GM23338 (cell line): ENCODE results near the gene CNTNAP2. TPM values are rescaled to one million over a fixed set of nuclear protein-coding genes. Genes with fewer than 3 reads are reported as not detected.

Source experiments
- ATAC-seq: fragments of 200-7000 bp; cut with Tn5 transposase; 3 replicates; pipeline ENCODE4 v1.9.1; 2020
- DNase-seq: peaks from one replicate; pipeline ENCODE4 v3.0.0-alpha.2; 2015; ENCODE audit warnings: low spot score
- H2AFZ ChIP-seq: fragments of 200-600 bp; sonication (generic); 2 replicates; pipeline ENCODE4 v1.8.0; 2016; ENCODE audit warnings: antibody characterized with exemption, mild to moderate bottlenecking, moderate library complexity
- H3F3A ChIP-seq: fragments of 200-600 bp; sonication (generic); replicated peaks from 2 replicates; pipeline ENCODE4 v1.8.0; 2017; ENCODE audit warnings: antibody characterized with exemption, mixed run types, low read depth
- H3K27ac ChIP-seq: fragments of 200-600 bp; sonication (generic); 2 replicates; pipeline ENCODE4 v1.6.1; 2016; ENCODE audit warnings: low read depth
- H3K27me3 ChIP-seq: fragments of 200-600 bp; sonication (generic); 2 replicates; pipeline ENCODE4 v1.8.0; 2016; ENCODE audit warnings: mild to moderate bottlenecking, mixed run types, moderate library complexity; ENCODE audit not compliant: insufficient read depth
- H3K36me3 ChIP-seq: fragments of 200-600 bp; sonication (generic); 2 replicates; pipeline ENCODE4 v1.8.0; 2016; ENCODE audit warnings: mild to moderate bottlenecking; ENCODE audit not compliant: insufficient read depth
- H3K4me1 ChIP-seq: fragments of 200-600 bp; sonication (generic); 2 replicates; pipeline ENCODE4 v1.8.0; 2016; ENCODE audit warnings: mild to moderate bottlenecking, moderate library complexity; ENCODE audit not compliant: insufficient read depth
- H3K4me2 ChIP-seq: fragments of 200-600 bp; sonication (generic); 2 replicates; pipeline ENCODE4 v1.7.1; 2017; ENCODE audit warnings: mixed run types
- H3K4me3 ChIP-seq: fragments of 200-600 bp; sonication (generic); 2 replicates; pipeline ENCODE4 v1.6.1; 2016; ENCODE audit warnings: mixed run types
- H3K79me2 ChIP-seq: fragments of 200-600 bp; sonication (generic); replicated peaks from 2 replicates; pipeline ENCODE4 v1.8.0; 2017; ENCODE audit warnings: mild to moderate bottlenecking; ENCODE audit not compliant: insufficient read depth
- H3K9me2 ChIP-seq: fragments of 200-600 bp; sonication (generic); 2 replicates; pipeline ENCODE4 v1.8.0; 2017; ENCODE audit not compliant: insufficient read depth
- H4K20me1 ChIP-seq: fragments of 200-600 bp; sonication (generic); replicated peaks from 2 replicates; pipeline ENCODE4 v1.8.0; 2017; ENCODE audit warnings: mild to moderate bottlenecking; ENCODE audit not compliant: insufficient read depth
- H3K27ac Mint-ChIP-seq: 2 replicates; pipeline ENCODE4 v1.8.0; 2020; ENCODE audit warnings: inconsistent platforms, mild to moderate bottlenecking, moderate library complexity, mixed read lengths
- H3K27me3 Mint-ChIP-seq: 3 replicates; pipeline ENCODE4 v1.8.0; 2022; ENCODE audit warnings: low read depth, mild to moderate bottlenecking, moderate library complexity, mixed read lengths, inconsistent platforms; ENCODE audit not compliant: insufficient read depth, poor library complexity
- H3K36me3 Mint-ChIP-seq: 3 replicates; pipeline ENCODE4 v1.8.0; 2021; ENCODE audit warnings: low read depth, mild to moderate bottlenecking, inconsistent platforms, moderate library complexity, mixed read lengths
- H3K4me1 Mint-ChIP-seq: 3 replicates; pipeline ENCODE4 v1.8.0; 2020; ENCODE audit warnings: mild to moderate bottlenecking, inconsistent platforms, mixed read lengths
- H3K4me3 Mint-ChIP-seq: 3 replicates; pipeline ENCODE4 v1.8.0; 2021; ENCODE audit warnings: moderate library complexity, mild to moderate bottlenecking, inconsistent platforms, mixed read lengths
- H3K9me3 Mint-ChIP-seq: 3 replicates; pipeline ENCODE4 v1.8.0; 2020; ENCODE audit warnings: moderate library complexity, mild to moderate bottlenecking, inconsistent platforms, mixed read lengths
- CTCF ChIP-seq, 2 experiments: fragments of 200-600 bp in 1 of 2; sonication (generic) in 1 of 2; conservative IDR thresholded peaks; 2 replicates each; pipeline versions ENCODE4 v1.5.1 to v1.6.1; 2016 to 2017; ENCODE audit warnings: antibody characterized with exemption in 2 of 2, low read depth in 2 of 2, mild to moderate bottlenecking in 2 of 2, moderate library complexity in 1 of 2
- EZH2 ChIP-seq: fragments of 200-600 bp; sonication (generic); IDR thresholded peaks from one replicate; pipeline ENCODE4 v1.8.0; 2017; ENCODE audit warnings: antibody characterized with exemption, mild to moderate bottlenecking, low read depth; ENCODE audit not compliant: unreplicated experiment
- EZH2phosphoT487 ChIP-seq: fragments of 200-600 bp; sonication (generic); IDR thresholded peaks from one replicate; pipeline ENCODE4 v1.8.1; 2018; ENCODE audit warnings: antibody characterized with exemption; ENCODE audit not compliant: unreplicated experiment
- NANOG ChIP-seq: IDR thresholded peaks from 2 replicates; pipeline ENCODE4 v1.6.1; 2016; ENCODE audit warnings: antibody characterized with exemption, borderline replicate concordance
- POLR2AphosphoS5 ChIP-seq: IDR thresholded peaks from 2 replicates; pipeline ENCODE4 v1.6.1; 2016; ENCODE audit warnings: antibody characterized with exemption, low read depth
- ZNF331 ChIP-seq: fragments of 250-450 bp; sonication (Bioruptor Pico); IDR thresholded peaks from 2 replicates; pipeline ENCODE4 v1.5.0; 2020; ENCODE audit warnings: low read depth, mild to moderate bottlenecking, moderate library complexity
- polyA plus RNA-seq: library from polyadenylated mRNA; unstranded; fragments of >200 nt; fragmentation: Nextera tagmentation; extraction: Ambion mirVana; gene quantifications from 2 replicates; pipeline ENCODE4 v1.2.1, GENCODE V29; 2016
- total RNA-seq: library from RNA; depleted of rRNA; stranded (reverse); fragments of >200 nt; shearing (Covaris generic); gene quantifications from 2 replicates; pipeline ENCODE4 v1.2.3, GENCODE V29; 2014
- TF ChIP-seq, protein P1 (sequence below): IDR thresholded peaks from one replicate; pipeline ENCODE4 v1.6.1; 2018; ENCODE audit warnings: antibody characterized with exemption; ENCODE audit not compliant: unreplicated experiment

Gene CNTNAP2
- total and polyA plus RNA-seq, 2 experiments from 2014 or later, result 38.2 to 61.3 TPM

DNA sequence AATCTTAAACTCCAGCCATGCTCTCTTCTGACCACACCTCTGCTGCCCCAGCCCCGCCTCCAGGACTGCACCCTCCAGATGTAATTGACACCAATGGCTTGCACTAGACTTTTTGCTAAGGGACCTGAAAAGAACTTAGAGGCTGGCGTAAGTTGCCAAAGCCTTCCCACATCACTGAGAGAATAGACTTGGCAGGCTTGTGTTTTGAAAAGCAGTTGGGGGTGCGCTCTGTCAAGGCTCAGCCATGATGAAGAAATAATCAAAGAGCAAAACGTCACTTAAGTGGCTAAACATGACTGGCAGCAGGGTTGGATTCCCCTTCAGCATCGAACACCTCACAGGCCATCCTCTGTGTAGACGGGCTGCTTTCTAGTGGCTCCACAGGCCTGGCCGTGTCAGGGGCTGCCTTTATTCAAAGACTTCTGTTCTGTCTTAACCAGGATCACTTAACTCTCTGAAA is 2278.8 kb downstream of the CNTNAP2 start (continued):
- TF ChIP-seq POLR2AphosphoS5 (no peak), EZH2phosphoT487 (no peak), ZNF331 (CRISPR knock-in tag) (no peak)

DNA sequence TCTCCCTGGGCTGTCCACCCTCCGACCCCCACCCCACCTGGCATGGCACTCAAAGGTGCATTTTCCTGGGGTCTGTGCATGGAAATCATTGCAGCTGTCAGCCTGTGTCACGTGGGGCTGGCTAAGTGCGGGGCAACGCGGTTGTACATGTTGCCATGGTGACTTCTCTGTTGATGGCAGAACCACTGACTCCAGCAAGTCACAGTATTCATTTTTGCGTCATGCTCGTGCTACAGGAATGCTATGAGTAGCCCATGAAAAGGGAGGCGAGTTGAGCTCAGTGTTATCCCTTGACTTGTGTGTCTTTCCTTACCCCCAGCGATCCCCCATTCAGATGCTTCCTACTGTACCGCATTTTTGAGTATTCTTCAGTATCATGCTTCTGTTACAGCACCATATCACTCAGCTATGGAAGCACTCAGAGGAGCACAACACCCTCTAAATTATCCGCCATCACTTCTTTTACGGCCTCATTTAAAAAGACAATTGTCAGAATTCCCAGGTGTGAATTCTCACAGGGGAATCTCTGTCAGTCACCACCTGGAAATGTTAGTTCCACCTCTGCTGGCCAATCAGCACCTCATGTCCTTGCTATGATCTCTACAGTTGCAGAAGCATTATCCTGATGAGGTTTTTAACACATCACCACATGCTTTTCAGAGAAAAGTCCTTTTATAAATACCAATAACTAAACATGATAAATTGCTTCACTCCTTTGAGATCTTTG is 2279.6 kb downstream of the CNTNAP2 start:
- H3K4me3 Mint-ChIP-seq, result no peak overlapping the region; the same call in 2 of the 3 replicates
- Histone ChIP-seq H3F3A (no peaks in the 10 kb centered on the region), H2AFZ (no peak overlapping the region), H3K4me3 (no peak overlapping the region), H3K27me3 (no peaks in the 10 kb centered on the region), H3K79me2 (peaks cover 12% of the 10 kb centered on the region), H3K36me3 (no peaks in the 10 kb centered on the region), H3K27ac (peak overlapping the region; percentile 30; the same call in 1 of the 2 replicates), H4K20me1 (no peaks in the 10 kb centered on the region), H3K4me1 (peaks cover 60% of the 10 kb centered on the region), H3K9me2 (no peaks in the 10 kb centered on the region), H3K4me2 (peak overlapping the region; percentile 23)
- H3K9me3 Mint-ChIP-seq, result no peaks in the 10 kb centered on the region
- peaks cover 75% of the 10 kb centered on the region for H3K4me1 Mint-ChIP-seq
- ATAC-seq (peak; percentile 10), DNase-seq (peak; percentile 46)
- peak; percentile 13; the same call in 1 of the 2 replicates for TF ChIP-seq NANOG
- no peak for TF ChIP-seq EZH2
- peak overlapping the region; percentile 79 for H3K27ac Mint-ChIP-seq
- peaks cover 4% of the 10 kb centered on the region; the same call in 1 of the 3 replicates for H3K36me3 Mint-ChIP-seq
- peaks cover 9% of the 10 kb centered on the region for H3K27me3 Mint-ChIP-seq

- peak; percentile 65 for ATAC-seq
- H3K9me3 Mint-ChIP-seq, result no peaks in the 10 kb centered on the region
- peaks cover 12% of the 10 kb centered on the region for H3K27me3 Mint-ChIP-seq
- H3K4me1 ChIP-seq, result peaks cover 60% of the 10 kb centered on the region
- H3K36me3 Mint-ChIP-seq, result no peaks in the 10 kb centered on the region
- peaks cover 80% of the 10 kb centered on the region for H3K4me1 Mint-ChIP-seq
- H3K79me2 ChIP-seq, result peaks cover 7% of the 10 kb centered on the region
- H3K4me3 Mint-ChIP-seq, result no peak overlapping the region
- H3F3A ChIP-seq, result no peaks in the 10 kb centered on the region
- H2AFZ ChIP-seq, result no peak overlapping the region
- H3K4me3 ChIP-seq, result no peak overlapping the region
- peak; percentile 23 for DNase-seq
- no peaks in the 10 kb centered on the region for H3K27me3 ChIP-seq
- H3K27ac ChIP-seq, result 0 out of 2 replicates have a peak overlapping the region, but pooled peaks have one; percentile 12
- TF ChIP-seq NANOG (peak; percentile 40; the same call in 1 of the 2 replicates), CTCF (conservative IDR thresholded peaks at IDR 0.05; ENCODE audit: low read depth in 2 of 2) (no peak)
- TF ChIP-seq, protein P1, sequence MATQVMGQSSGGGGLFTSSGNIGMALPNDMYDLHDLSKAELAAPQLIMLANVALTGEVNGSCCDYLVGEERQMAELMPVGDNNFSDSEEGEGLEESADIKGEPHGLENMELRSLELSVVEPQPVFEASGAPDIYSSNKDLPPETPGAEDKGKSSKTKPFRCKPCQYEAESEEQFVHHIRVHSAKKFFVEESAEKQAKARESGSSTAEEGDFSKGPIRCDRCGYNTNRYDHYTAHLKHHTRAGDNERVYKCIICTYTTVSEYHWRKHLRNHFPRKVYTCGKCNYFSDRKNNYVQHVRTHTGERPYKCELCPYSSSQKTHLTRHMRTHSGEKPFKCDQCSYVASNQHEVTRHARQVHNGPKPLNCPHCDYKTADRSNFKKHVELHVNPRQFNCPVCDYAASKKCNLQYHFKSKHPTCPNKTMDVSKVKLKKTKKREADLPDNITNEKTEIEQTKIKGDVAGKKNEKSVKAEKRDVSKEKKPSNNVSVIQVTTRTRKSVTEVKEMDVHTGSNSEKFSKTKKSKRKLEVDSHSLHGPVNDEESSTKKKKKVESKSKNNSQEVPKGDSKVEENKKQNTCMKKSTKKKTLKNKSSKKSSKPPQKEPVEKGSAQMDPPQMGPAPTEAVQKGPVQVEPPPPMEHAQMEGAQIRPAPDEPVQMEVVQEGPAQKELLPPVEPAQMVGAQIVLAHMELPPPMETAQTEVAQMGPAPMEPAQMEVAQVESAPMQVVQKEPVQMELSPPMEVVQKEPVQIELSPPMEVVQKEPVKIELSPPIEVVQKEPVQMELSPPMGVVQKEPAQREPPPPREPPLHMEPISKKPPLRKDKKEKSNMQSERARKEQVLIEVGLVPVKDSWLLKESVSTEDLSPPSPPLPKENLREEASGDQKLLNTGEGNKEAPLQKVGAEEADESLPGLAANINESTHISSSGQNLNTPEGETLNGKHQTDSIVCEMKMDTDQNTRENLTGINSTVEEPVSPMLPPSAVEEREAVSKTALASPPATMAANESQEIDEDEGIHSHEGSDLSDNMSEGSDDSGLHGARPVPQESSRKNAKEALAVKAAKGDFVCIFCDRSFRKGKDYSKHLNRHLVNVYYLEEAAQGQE, result no peak
- no peaks in the 10 kb centered on the region for H3K36me3 ChIP-seq
- 0 out of 2 replicates have a peak overlapping the region, but pooled peaks have one; percentile 3 for H3K27ac Mint-ChIP-seq
- H4K20me1 ChIP-seq, result no peaks in the 10 kb centered on the region
- no peaks in the 10 kb centered on the region for H3K9me2 ChIP-seq
- peak overlapping the region; percentile 23 for H3K4me2 ChIP-seq
Observed at GRCh38 chr7:148397056-148397455, 2280.5 kb downstream of the CNTNAP2 start.
